Mesodermal cell (in vitro differentiated cells): ENCODE data around the gene SPRED2.
A peak's percentile ranks its signal among the peaks of the same experiment; 100 is the strongest.

Experiments used
- H3K27ac ChIP-seq: 2 replicates; pipeline ENCODE4 v1.7.0; 2013; ENCODE audit warnings: mild to moderate bottlenecking, low read depth, low read length, moderate library complexity; ENCODE audit not compliant: severe bottlenecking
- H3K36me3 ChIP-seq: 2 replicates; pipeline ENCODE4 v1.7.1; 2013; ENCODE audit warnings: mild to moderate bottlenecking, low read length, moderate library complexity; ENCODE audit not compliant: control insufficient read depth, insufficient read depth
- H3K4me1 ChIP-seq: one replicate; pipeline ENCODE4 v1.7.1; 2013; ENCODE audit warnings: mild to moderate bottlenecking, low read length; ENCODE audit not compliant: insufficient read depth, control insufficient read depth, poor library complexity, severe bottlenecking
- H3K4me3 ChIP-seq: 2 replicates; pipeline ENCODE4 v1.7.0; 2013; ENCODE audit warnings: low read length, control low read depth, mild to moderate bottlenecking; ENCODE audit not compliant: insufficient read depth, poor library complexity, severe bottlenecking; ENCODE audit errors: extremely low read depth
- H3K9me3 ChIP-seq: 2 replicates; pipeline ENCODE4 v1.7.1; 2013; ENCODE audit warnings: mild to moderate bottlenecking, low read length, moderate library complexity; ENCODE audit not compliant: control insufficient read depth
- WGBS, 2 experiments: methylation state at CpG; one replicate each; pipeline ENCODE4 v1.1.5; 2013; ENCODE audit warnings: missing lambda C conversion rate in 2 of 2; ENCODE audit not compliant: insufficient coverage in 2 of 2; 5-methylcytosine and 5-hydroxymethylcytosine counted together

The SPRED2 gene

DNA sequence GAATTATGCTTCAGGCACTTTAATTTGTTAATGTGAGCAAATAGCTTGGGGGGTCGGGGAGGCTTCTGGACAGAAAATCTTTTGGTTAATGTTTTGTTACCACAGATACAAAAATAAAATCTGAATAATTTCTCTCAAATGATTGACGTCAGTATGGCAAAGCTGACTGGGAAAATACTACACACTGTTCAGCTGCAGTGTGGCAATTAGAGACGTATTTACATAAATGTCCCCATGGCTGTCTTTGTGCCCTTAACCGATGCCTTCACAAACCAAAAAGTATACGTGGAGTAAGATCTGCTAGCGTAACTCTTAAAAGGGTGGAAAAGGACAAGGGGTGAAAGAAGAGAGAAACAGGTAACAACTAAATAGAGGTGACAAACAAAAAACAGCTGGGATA is 121.3 kb downstream of the SPRED2 start:
- no peak overlapping the region for H3K4me3 ChIP-seq
- peaks cover 91% of the 10 kb centered on the region for H3K36me3 ChIP-seq
- H3K4me1 ChIP-seq, result peaks cover 14% of the 10 kb centered on the region
- WGBS, 2 experiments, result 98 to 100% methylated on average over 3 to 4 of the region's 6 CpGs
- no peaks in the 10 kb centered on the region for H3K9me3 ChIP-seq
- no peak overlapping the region for H3K27ac ChIP-seq

DNA sequence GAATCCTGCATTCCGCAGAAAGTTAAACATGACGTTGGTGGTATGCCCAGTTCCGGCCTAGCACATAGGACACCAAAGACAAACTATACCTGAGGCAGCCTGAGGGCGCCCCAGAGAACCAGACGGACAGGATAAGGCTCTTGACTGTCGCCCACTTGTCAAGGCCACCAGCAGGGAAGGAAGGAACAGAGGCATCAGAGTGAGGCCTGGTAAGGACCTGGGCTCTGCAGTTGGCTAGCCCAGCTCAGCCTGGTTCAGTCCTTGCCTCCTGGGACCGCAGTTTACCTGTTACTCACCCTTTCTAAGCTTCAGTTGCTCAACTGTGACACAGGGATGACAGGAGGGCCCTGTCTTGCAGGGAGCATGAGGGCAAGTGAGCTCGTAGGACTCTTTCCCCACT is 122.7 kb downstream of the SPRED2 start:
- H3K4me3 ChIP-seq, result no peak overlapping the region
- no peaks in the 10 kb centered on the region for H3K9me3 ChIP-seq
- peaks cover 86% of the 10 kb centered on the region for H3K36me3 ChIP-seq
- 94 to 98% methylated on average over 7 to 8 of the region's 8 CpGs for WGBS, 2 experiments
- no peak overlapping the region for H3K27ac ChIP-seq
- H3K4me1 ChIP-seq, result peaks cover 8% of the 10 kb centered on the region

DNA sequence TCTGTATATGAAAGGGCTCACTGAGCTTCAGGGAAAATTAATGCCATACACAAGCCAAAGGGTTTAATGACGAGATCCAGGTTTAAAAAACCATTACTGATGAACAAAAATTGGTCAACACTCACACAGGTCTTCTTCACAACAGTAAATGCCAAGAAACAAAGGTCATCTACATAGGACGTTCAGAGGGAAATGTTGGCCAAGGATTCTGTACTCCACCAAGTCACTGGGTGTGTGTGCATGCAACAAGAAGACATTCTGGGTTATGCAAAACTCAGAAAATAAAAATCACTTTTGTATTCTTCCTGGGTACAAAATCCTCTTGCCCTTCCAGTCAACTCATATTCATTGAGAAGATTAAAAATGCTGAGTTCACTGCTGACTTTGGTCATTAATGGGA is 126.5 kb downstream of the SPRED2 start:
- Histone ChIP-seq H3K4me3 (no peak overlapping the region), H3K36me3 (peaks cover 56% of the 10 kb centered on the region), H3K9me3 (no peaks in the 10 kb centered on the region), H3K27ac (no peak overlapping the region), H3K4me1 (peaks cover 20% of the 10 kb centered on the region)
- WGBS, 2 experiments, result 92 to 100% methylated on average over 1 to 2 of the region's 2 CpGs

DNA sequence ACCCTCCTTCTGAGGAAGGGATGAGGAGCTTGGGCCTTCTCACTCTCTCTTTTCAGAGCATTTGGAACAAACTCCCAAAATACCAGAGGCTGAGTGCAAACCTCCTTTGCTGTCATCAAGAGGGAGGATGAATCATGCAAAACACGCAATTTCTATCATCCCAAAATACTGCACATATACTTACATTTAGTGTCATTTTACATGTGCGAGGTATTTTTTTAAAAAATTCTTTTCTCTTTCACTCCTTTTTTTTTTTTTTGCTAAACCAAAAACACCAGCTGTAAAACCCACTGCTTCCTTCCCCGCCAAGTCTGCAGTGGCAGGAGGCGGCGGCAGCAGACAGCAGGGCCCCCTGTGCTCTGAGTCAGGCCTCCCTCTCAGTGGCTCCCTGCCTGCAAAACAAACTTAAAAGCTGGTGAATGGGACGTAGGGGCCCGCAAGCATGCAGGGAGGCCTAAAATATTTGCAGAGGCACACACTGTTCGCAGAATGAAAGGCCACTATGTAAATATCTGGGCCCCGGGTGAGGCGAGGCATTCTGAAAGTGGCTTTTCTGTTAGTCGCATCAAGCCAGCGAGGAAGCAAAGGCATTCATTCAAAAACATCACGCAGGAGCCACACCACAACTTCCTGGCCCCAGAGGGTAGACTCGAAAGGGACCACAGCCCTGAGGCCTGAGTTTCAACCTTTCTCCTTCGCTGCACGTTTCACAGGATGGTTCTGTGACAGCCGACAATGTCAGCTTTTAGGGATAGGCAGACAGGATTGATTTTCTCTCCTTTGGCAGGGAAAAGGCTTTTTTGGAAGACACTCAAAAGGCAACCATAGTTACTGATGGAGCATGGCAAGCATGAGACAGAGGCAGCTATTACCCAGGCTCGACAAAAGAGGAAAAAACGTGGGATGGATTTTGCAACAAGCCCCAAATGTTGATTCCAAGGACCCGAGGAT is 131.4 kb downstream of the SPRED2 start:
- H3K9me3 ChIP-seq, result no peaks in the 10 kb centered on the region
- peaks cover 15% of the 10 kb centered on the region for H3K36me3 ChIP-seq
- WGBS, 2 experiments, result 21 to 42% methylated on average over 15 to 17 of the region's 20 CpGs
- no peak overlapping the region for H3K4me3 ChIP-seq
- peaks cover 40% of the 10 kb centered on the region for H3K4me1 ChIP-seq
- peak overlapping the region; percentile 92 for H3K27ac ChIP-seq

DNA sequence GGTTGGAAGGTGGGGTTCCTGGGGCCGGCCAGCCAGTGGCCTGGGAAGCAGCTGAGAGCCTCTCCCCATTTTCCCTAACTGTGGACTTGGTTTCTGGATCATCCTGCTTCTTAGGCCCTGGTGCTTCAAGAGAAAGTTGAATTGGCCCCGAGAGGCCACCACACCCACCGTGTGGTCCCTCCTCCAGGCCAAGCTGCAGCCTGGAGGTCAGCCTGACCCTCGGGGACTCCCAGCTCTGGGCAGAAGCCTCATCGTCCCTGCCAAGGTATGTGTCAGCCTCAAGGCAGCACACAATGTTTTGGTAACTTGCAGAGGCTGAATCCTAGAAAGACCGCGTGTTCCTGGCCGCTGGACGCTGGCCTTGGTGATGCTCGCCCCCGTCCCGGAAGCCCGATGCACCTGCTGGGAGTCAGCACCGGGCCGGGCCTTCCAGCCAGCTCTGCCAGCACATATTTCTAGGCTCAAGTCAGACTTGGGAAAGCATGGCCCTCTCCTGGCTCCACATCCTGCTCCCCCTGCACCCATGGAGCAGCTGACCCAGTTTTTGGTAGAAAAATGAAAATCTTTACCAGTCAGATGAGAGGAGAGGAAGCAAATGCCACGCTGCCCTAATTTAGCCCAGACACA is 132.2 kb downstream of the SPRED2 start:
- peaks cover 40% of the 10 kb centered on the region for H3K4me1 ChIP-seq
- no peak overlapping the region for H3K4me3 ChIP-seq
- H3K27ac ChIP-seq, result peak overlapping the region; percentile 92
- WGBS, 2 experiments, result 65 to 67% methylated on average over 14 of the region's 16 CpGs
- H3K9me3 ChIP-seq, result no peaks in the 10 kb centered on the region
- peaks cover 7% of the 10 kb centered on the region for H3K36me3 ChIP-seq

DNA sequence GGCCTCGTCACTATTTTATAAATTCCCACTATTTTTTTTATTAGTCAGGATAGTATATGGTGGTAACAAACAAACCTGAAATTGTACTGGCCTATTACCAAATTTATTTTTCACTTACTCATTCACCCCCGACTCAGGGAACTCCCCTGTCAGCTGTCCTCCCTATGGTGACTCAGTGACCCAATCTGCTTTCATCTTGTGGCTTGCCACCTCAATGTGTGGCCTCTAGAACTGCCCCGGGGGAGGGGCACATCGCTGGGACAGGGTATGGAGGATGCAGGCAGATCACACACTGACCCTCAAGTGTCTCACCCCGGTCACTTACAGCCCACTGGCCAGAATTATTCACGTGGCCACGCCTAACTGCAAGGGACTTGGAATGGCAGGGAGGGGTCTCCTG is 133.2 kb downstream of the SPRED2 start:
- H3K36me3 ChIP-seq, result peaks cover 7% of the 10 kb centered on the region
- H3K4me1 ChIP-seq, result peaks cover 49% of the 10 kb centered on the region
- no peak overlapping the region for H3K27ac ChIP-seq
- no peaks in the 10 kb centered on the region for H3K9me3 ChIP-seq
- 71 to 82% methylated on average over 6 of the region's 7 CpGs for WGBS, 2 experiments
- H3K4me3 ChIP-seq, result no peak overlapping the region

DNA sequence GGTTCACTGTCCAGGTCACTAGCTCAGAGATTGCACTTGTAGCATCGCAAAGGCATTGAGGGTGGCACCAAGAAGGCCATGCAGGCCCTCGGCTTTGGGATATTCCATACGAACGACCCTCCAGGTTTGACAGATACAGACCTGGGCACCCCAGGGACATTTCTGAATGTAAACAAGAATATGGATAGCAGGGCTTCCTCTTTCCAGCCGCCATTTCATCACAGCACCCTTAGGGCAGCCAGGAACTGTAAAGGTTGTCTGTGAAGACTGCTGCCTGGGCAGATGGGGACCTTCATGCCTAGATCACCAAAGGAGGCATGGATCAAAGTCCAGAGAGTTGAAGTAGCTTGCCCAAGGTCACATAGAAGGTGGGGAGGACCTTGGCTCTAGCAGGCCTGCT is 134.3 kb downstream of the SPRED2 start:
- Histone ChIP-seq H3K9me3 (no peaks in the 10 kb centered on the region), H3K4me3 (no peak overlapping the region), H3K27ac (no peak overlapping the region), H3K36me3 (no peaks in the 10 kb centered on the region), H3K4me1 (peaks cover 61% of the 10 kb centered on the region)
- WGBS, 2 experiments, result 88 to 98% methylated on average over 4 to 5 of the region's 5 CpGs

DNA sequence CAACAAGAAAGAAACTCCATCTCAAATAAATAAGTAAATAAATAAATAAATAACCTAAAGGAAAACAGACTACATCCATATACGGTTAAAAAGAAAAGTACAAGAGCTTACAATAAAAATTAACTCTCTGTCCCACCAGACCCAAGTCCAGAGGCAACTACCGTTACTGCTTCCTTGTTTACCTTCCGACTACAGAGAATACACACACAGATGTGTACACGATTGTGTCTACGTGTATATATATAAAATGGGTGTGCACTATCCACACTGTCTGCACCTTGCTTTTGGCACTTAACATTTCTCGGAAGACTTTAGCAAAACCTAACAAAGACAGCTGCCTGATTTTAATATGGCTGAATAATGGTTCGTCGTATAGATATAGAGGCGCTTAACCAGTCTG is 134.9 kb downstream of the SPRED2 start:
- Histone ChIP-seq H3K4me3 (no peak overlapping the region), H3K36me3 (no peaks in the 10 kb centered on the region), H3K27ac (no peak overlapping the region), H3K9me3 (no peaks in the 10 kb centered on the region), H3K4me1 (peaks cover 59% of the 10 kb centered on the region)
- WGBS, 2 experiments, result 98 to 100% methylated on average over 4 to 5 of the region's 9 CpGs

DNA sequence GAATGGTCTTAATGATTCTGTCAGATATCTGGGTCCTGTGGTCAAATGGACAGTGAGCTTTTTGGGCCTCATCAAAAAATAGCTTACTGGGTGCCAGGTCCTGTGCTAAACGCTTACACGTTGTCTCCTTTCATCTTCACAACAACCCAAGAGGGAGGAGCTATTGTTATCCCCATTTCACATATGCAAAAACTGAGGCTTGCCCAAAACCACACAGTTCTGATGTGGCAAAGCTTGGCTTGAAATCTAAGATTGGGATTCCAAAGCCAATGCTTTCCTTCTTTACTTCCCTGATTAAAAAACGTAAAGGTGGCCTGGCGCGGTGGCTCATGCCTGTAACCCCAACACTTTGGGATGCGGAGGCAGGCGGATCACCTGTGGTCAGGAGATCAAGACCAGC is 135.4 kb downstream of the SPRED2 start:
- Histone ChIP-seq H3K36me3 (no peaks in the 10 kb centered on the region), H3K4me3 (no peak overlapping the region), H3K4me1 (peaks cover 54% of the 10 kb centered on the region), H3K9me3 (no peaks in the 10 kb centered on the region), H3K27ac (no peak overlapping the region)
- WGBS, 2 experiments, result 74 to 100% methylated on average over 3 to 5 of the region's 7 CpGs

DNA sequence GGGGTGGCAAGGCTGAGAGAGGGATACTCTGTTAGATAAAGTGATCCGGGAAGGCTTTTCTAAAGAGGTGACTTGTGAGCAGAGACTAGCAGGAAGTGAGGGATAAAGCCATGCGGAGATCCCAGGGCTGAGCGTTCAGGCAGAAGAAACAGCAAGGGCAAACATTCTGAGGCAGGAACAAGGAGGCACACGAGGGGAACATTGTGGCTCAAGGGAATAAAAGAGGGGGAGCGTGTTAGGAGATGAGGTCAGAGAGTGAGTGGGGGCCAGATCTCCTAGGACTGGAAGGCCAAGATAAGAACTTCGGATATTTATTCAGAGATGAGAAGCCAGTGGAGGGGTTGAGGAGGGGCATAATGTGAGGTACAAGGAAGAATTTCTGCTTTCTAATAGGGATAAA is 137.7 kb downstream of the SPRED2 start:
- 69 to 74% methylated on average over 6 of the region's 6 CpGs for WGBS, 2 experiments
- H3K4me1 ChIP-seq, result peaks cover 36% of the 10 kb centered on the region
- H3K9me3 ChIP-seq, result no peaks in the 10 kb centered on the region
- H3K27ac ChIP-seq, result peak overlapping the region; percentile 2
- no peaks in the 10 kb centered on the region for H3K36me3 ChIP-seq
- no peak overlapping the region for H3K4me3 ChIP-seq

DNA sequence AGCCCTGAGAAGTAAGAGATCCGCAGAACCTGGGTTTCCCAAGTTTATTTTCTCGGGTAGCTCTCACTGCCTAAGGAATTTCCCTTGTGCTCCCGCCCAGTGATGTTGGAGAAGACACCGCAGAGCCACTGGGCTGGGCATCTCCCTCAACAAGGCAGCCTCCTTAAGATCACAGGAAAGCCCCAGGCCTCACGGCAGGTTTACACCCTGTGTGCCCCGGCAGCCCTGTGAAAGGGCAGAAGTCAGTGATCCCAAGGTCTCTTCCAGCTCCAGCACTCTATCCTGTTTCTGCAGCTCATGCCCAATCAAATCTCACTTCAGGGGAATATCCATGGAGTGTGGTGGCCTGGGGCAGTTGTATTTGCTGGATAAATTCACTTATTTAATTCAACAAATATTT is 138.3 kb downstream of the SPRED2 start:
- no peak overlapping the region for H3K4me3 ChIP-seq
- peaks cover 30% of the 10 kb centered on the region for H3K4me1 ChIP-seq
- H3K36me3 ChIP-seq, result no peaks in the 10 kb centered on the region
- no peaks in the 10 kb centered on the region for H3K9me3 ChIP-seq
- peak overlapping the region; percentile 31 for H3K27ac ChIP-seq
- WGBS, 2 experiments, result 69 to 77% methylated on average over 4 to 5 of the region's 6 CpGs
